Measurements from ENCODE around the gene PA2G4.
"Not testable (repeated sequence)": the region's sequence is repeated elsewhere in the genome, so short reads cannot be mapped to it uniquely, and the experiment has no call there.

Gene PA2G4

GRCh38 chr12:56154246-56154771 lies 50.0 kb downstream of the PA2G4 start:
- no peak for DNase-seq

GRCh38 chr12:56154818-56155217 lies 50.5 kb downstream of the PA2G4 start:
- DNase-seq = no peak

GRCh38 chr12:56155256-56155845 lies 51.0 kb downstream of the PA2G4 start:
- DNase-seq = no peak

- DNase-seq = not testable (repeated sequence)
Measured at GRCh38 chr12:56156464-56157200, 52.3 kb downstream of the PA2G4 start.

GRCh38 chr12:56157201-56158028 lies 53.1 kb downstream of the PA2G4 start:
- peak; percentile 65 for DNase-seq

- peak; percentile 98 for DNase-seq
Measured at GRCh38 chr12:56158029-56158925, 53.9 kb downstream of the PA2G4 start, which contains the start of gene MYL6. Gene MYL6 (plus strand): TSS chr12:56158359. CDS start chr12:56158402, 43 bp downstream.

- DNase-seq = peak; percentile 54
Measured at GRCh38 chr12:56158926-56159461, 54.6 kb downstream of the PA2G4 start.

- DNase-seq = peak; percentile 19
Measured at GRCh38 chr12:56159482-56160192, 55.3 kb downstream of the PA2G4 start.

GRCh38 chr12:56160193-56160763 lies 55.9 kb downstream of the PA2G4 start:
- peak; percentile 75 for DNase-seq

- no peak for DNase-seq
Measured at GRCh38 chr12:56160894-56161689, 56.7 kb downstream of the PA2G4 start.

GRCh38 chr12:56161690-56162351 lies 57.5 kb downstream of the PA2G4 start:
- no peak for DNase-seq

GRCh38 chr12:56162468-56163290 lies 58.3 kb downstream of the PA2G4 start:
- DNase-seq = no peak
